GM12878 (cell line): ENCODE results near the gene ITGB5. TPM values are rescaled to one million over a fixed set of nuclear protein-coding genes. Genes with fewer than 3 reads are reported as not detected.

Experiments used
- BCL11A ChIP-seq: IDR thresholded peaks from 2 replicates; pipeline ENCODE4 v1.6.1; 2011; ENCODE audit warnings: low read depth, low read length
- ESRRA ChIP-seq: IDR thresholded peaks from 2 replicates; pipeline ENCODE4 v1.6.1; 2012; ENCODE audit warnings: mild to moderate bottlenecking, low read length, improper control_type of control experiment
- FOXM1 ChIP-seq: IDR thresholded peaks from 2 replicates; pipeline ENCODE4 v1.6.1; 2012; ENCODE audit warnings: low read depth, mild to moderate bottlenecking, inconsistent platforms, low read length, moderate library complexity
- ZZZ3 ChIP-seq: IDR thresholded peaks from 2 replicates; pipeline ENCODE4 v1.6.1; 2011; ENCODE audit warnings: low read depth; ENCODE audit not compliant: control insufficient read depth, insufficient read length
- polyA plus RNA-seq, 11 experiments: library from polyadenylated mRNA; depleted of rRNA in 4 of 11; unstranded in 6 of 11; stranded (reverse) in 5 of 11; fragments of >200 nt; fragmentation: Nextera tagmentation in 4 of 11; fragmentation: Illumina TruSeq in 1 of 11; extraction: Ambion mirVana in 4 of 11; extraction: Trizol in 1 of 11; gene quantifications; 1 replicate in 1 of 11; 2 replicates in 10 of 11; pipeline versions ENCODE4 v1.2.1 to v1.2.3, GENCODE V29; 2011 to 2016; ENCODE audit warnings: inconsistent platforms in 2 of 11, missing spikeins in 2 of 11, low read depth in 1 of 11
- total RNA-seq, 4 experiments: library from RNA; depleted of rRNA in 3 of 4; stranded (reverse); fragments of >200 nt in 3 of 4; fragmentation: Illumina TruSeq in 1 of 4; extraction: Trizol in 1 of 4; gene quantifications; 2 replicates each; pipeline versions ENCODE4 v1.2.1 to v1.2.3, GENCODE V29; 2013 to 2021
- TF ChIP-seq, protein P1 (sequence below), 3 experiments: IDR thresholded peaks in 2 of 3; conservative IDR thresholded peaks in 1 of 3; 2 replicates each; pipeline ENCODE4 v1.5.1; 2011; ENCODE audit warnings: low read depth in 3 of 3, low read length in 3 of 3, mild to moderate bottlenecking in 3 of 3, control low read depth in 2 of 3, moderate library complexity in 2 of 3, inconsistent platforms in 1 of 3, mixed read lengths in 1 of 3; ENCODE audit not compliant: control insufficient read depth in 2 of 3, insufficient read depth in 1 of 3; ENCODE audit errors: extremely low read depth in 1 of 3
- TF ChIP-seq, protein P2 (sequence below): IDR thresholded peaks from 2 replicates; pipeline ENCODE4 v1.6.1; 2012; ENCODE audit warnings: improper control_type of control experiment, low read depth, low read length; ENCODE audit not compliant: insufficient replicate concordance

The ITGB5 gene
- total and polyA plus RNA-seq, 10 of the 15 experiments (the other 5 are each of a cell fraction or from before 2014, with no cell fraction given), result 0.05 to 10.0 (median 0.83) TPM; not detected in 2

DNA sequence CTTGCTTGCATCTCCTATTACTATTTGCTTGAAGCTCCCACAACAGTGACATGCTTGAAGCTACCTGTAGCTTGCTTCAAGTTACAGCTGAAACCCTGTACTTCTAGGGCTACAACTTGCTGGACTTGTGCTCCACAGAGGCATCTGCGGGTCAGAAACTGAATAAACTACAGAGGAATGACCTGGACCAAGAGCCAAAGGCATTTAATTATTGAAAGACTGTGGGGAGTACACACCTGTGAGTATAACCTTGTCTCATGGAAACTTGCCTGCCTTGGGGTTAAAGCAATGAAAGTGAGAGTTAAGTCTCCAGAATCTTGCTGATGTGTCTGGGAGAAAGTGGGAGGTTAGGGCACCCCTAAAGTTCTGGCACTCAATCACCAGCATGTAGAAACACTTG is 87.1 kb downstream of the ITGB5 start (continued):
- TF ChIP-seq ESRRA (no peak), BCL11A (no peak), ZZZ3 (no peak), FOXM1 (no peak)
- TF ChIP-seq, protein P1, sequence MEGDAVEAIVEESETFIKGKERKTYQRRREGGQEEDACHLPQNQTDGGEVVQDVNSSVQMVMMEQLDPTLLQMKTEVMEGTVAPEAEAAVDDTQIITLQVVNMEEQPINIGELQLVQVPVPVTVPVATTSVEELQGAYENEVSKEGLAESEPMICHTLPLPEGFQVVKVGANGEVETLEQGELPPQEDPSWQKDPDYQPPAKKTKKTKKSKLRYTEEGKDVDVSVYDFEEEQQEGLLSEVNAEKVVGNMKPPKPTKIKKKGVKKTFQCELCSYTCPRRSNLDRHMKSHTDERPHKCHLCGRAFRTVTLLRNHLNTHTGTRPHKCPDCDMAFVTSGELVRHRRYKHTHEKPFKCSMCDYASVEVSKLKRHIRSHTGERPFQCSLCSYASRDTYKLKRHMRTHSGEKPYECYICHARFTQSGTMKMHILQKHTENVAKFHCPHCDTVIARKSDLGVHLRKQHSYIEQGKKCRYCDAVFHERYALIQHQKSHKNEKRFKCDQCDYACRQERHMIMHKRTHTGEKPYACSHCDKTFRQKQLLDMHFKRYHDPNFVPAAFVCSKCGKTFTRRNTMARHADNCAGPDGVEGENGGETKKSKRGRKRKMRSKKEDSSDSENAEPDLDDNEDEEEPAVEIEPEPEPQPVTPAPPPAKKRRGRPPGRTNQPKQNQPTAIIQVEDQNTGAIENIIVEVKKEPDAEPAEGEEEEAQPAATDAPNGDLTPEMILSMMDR (IDR thresholded peaks at IDR 0.05 in 2 of 3, conservative IDR thresholded peaks at IDR 0.05 in 1 of 3; ENCODE audit: control insufficient read depth in 2 of 3, extremely low read depth in 1 of 3, insufficient read depth in 1 of 3, low read depth in 3 of 3, low read length in 3 of 3), result no peak
- TF ChIP-seq, protein P2, sequence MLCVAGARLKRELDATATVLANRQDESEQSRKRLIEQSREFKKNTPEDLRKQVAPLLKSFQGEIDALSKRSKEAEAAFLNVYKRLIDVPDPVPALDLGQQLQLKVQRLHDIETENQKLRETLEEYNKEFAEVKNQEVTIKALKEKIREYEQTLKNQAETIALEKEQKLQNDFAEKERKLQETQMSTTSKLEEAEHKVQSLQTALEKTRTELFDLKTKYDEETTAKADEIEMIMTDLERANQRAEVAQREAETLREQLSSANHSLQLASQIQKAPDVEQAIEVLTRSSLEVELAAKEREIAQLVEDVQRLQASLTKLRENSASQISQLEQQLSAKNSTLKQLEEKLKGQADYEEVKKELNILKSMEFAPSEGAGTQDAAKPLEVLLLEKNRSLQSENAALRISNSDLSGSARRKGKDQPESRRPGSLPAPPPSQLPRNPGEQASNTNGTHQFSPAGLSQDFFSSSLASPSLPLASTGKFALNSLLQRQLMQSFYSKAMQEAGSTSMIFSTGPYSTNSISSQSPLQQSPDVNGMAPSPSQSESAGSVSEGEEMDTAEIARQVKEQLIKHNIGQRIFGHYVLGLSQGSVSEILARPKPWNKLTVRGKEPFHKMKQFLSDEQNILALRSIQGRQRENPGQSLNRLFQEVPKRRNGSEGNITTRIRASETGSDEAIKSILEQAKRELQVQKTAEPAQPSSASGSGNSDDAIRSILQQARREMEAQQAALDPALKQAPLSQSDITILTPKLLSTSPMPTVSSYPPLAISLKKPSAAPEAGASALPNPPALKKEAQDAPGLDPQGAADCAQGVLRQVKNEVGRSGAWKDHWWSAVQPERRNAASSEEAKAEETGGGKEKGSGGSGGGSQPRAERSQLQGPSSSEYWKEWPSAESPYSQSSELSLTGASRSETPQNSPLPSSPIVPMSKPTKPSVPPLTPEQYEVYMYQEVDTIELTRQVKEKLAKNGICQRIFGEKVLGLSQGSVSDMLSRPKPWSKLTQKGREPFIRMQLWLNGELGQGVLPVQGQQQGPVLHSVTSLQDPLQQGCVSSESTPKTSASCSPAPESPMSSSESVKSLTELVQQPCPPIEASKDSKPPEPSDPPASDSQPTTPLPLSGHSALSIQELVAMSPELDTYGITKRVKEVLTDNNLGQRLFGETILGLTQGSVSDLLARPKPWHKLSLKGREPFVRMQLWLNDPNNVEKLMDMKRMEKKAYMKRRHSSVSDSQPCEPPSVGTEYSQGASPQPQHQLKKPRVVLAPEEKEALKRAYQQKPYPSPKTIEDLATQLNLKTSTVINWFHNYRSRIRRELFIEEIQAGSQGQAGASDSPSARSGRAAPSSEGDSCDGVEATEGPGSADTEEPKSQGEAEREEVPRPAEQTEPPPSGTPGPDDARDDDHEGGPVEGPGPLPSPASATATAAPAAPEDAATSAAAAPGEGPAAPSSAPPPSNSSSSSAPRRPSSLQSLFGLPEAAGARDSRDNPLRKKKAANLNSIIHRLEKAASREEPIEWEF, result no peak
